Keratinocyte (primary cell): ENCODE data around the gene ADAMTS17.

Experiments used
- EZH2 ChIP-seq: IDR thresholded peaks from one replicate; pipeline ENCODE4 v1.6.1; 2012; ENCODE audit warnings: inconsistent platforms, mild to moderate bottlenecking, low read length, moderate library complexity
- TF ChIP-seq, protein P1 (sequence below), 3 experiments: IDR thresholded peaks in 1 of 3; conservative IDR thresholded peaks in 1 of 3; optimal IDR thresholded peaks in 1 of 3; 2 replicates in 2 of 3; 3 replicates in 1 of 3; pipeline versions ENCODE3 to v1.5.1; 2011; ENCODE audit warnings: low read length in 3 of 3, mild to moderate bottlenecking in 3 of 3, moderate library complexity in 2 of 3, control low read depth in 1 of 3, inconsistent platforms in 1 of 3; ENCODE audit not compliant: insufficient read depth in 2 of 3; ENCODE audit errors: extremely low read depth in 1 of 3

DNA sequence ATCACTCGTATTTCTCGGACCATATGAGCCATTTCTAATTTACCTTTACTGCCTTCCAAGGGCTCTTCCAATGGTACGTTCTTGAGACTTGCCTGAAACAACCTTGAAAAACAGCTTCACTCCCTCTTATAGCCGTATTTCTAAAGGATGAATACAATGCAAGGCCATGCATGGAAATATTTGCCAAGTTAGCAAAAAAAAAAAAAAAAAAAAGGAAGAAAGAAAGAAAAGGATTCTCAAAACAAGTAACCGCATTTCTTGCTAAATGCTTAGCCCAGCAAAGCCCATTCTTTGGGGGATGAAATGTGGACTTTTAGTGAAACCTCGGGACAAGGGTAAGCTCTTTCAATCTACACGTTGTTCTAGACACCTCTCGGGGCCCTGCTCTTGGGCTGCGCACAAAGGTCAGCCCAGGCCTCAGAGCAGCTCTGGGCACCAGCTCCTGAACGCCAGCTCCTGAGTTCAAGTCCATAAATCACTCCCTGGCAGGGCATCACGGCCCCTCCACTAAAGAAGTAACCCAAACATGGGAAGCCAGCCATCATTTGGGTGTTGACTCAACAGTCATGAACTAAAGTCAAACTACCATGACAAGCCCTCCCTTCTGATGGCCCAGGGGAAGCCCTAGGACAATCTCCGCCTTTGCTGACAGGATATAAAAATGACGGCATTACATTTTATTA is 132.7 kb downstream of the ADAMTS17 start:
- TF ChIP-seq, protein P1, sequence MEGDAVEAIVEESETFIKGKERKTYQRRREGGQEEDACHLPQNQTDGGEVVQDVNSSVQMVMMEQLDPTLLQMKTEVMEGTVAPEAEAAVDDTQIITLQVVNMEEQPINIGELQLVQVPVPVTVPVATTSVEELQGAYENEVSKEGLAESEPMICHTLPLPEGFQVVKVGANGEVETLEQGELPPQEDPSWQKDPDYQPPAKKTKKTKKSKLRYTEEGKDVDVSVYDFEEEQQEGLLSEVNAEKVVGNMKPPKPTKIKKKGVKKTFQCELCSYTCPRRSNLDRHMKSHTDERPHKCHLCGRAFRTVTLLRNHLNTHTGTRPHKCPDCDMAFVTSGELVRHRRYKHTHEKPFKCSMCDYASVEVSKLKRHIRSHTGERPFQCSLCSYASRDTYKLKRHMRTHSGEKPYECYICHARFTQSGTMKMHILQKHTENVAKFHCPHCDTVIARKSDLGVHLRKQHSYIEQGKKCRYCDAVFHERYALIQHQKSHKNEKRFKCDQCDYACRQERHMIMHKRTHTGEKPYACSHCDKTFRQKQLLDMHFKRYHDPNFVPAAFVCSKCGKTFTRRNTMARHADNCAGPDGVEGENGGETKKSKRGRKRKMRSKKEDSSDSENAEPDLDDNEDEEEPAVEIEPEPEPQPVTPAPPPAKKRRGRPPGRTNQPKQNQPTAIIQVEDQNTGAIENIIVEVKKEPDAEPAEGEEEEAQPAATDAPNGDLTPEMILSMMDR (optimal IDR thresholded peaks at IDR 0.05 in 1 of 3, IDR thresholded peaks at IDR 0.05 in 1 of 3, conservative IDR thresholded peaks at IDR 0.05 in 1 of 3; ENCODE audit: extremely low read depth in 1 of 3, insufficient read depth in 2 of 3, low read length in 3 of 3), result no peak
- no peak for TF ChIP-seq EZH2
